ENCODE results near the gene MCOLN1. TPM values are rescaled to one million over a fixed set of nuclear protein-coding genes. Genes with fewer than 3 reads are reported as not detected.
"Not testable (repeated sequence)": the region's sequence is repeated elsewhere in the genome, so short reads cannot be mapped to it uniquely, and the experiment has no call there.

The MCOLN1 gene
- polyA plus RNA-seq, 1 of the 3 experiments (the other 2 are of a cell fraction) = 28.4 TPM

- Histone ChIP-seq H3K9ac (peak overlapping the region; percentile 82), H3K4me3 (ENCODE audit: low read depth in 2 of 2, low read length in 1 of 2) (peak overlapping the region; percentile 85 to 94), H3K4me1 (ENCODE audit: control insufficient read depth in 1 of 2, insufficient read depth in 2 of 2, low read depth in 1 of 2, low read length in 1 of 2) (peaks cover 0 to 15% of the 10 kb centered on the region in 2 experiments; a peak in 2 of 4 replicates), H4K20me1 (ENCODE audit: insufficient read depth) (no peaks in the 10 kb centered on the region), H3K27ac (ENCODE audit: low read depth in 2 of 2, low read length in 1 of 2) (peak overlapping the region; percentile 17 to 87; a peak in 2 of 4 replicates), H3K27me3 (ENCODE audit: insufficient read depth) (no peaks in the 10 kb centered on the region), H3K4me2 (peak overlapping the region; percentile 94), H3K36me3 (replicated peaks in 1 of 2; ENCODE audit: control insufficient read depth in 1 of 2, insufficient read depth in 2 of 2, low read length in 1 of 2) (peaks cover 16 to 19% of the 10 kb centered on the region in 2 experiments), H3K79me2 (ENCODE audit: insufficient read depth) (peaks cover 7% of the 10 kb centered on the region), H2AFZ (ENCODE audit: low read depth) (peak overlapping the region; percentile 83; the same call in 1 of the 2 replicates), H3K9me3 (no peaks in the 10 kb centered on the region), H3F3A (replicated peaks; ENCODE audit: insufficient read depth) (no peaks in the 10 kb centered on the region), H3K9me2 (no peaks in the 10 kb centered on the region)
- DNase-seq = no peak
- 53% methylated on average over 16 of the region's 30 CpGs for WGBS (ENCODE audit: low lambda C conversion rate)
- TF ChIP-seq TCF12 (IDR thresholded peaks at IDR 0.05) (no peak), RXRA (IDR thresholded peaks at IDR 0.05; ENCODE audit: borderline replicate concordance, low read depth) (no peak), FOXJ3 (CRISPR knock-in tag; IDR thresholded peaks at IDR 0.05) (0 out of 2 replicates have a peak, but pooled peaks have one; percentile 2), MXI1 (IDR thresholded peaks at IDR 0.05; ENCODE audit: low read depth, low read length) (no peak), EZH2phosphoT487 (IDR thresholded peaks at IDR 0.05; ENCODE audit: borderline replicate concordance, low read depth) (no peak), RFX5 (IDR thresholded peaks at IDR 0.05; ENCODE audit: low read length) (no peak)
- ChIA-PET CTCF (interaction anchor here (0.8 to 1.2 kb wide), 3 partner anchors 20 to 42 kb away, joined by 4 to 5 read pairs (median 5); partner anchors contain the start of gene ZNF358), POLR2A (interaction anchor here (0.9 to 2.4 kb wide), 2 partner anchors 13 to 42 kb away, joined by 3 to 7 read pairs; partner anchors contain the start of gene MCOLN1)
Measured at GRCh38 chr19:7535998-7536695, 13.7 kb downstream of the MCOLN1 start.

- H3K9me3 ChIP-seq; H3K79me2 ChIP-seq (ENCODE audit: insufficient read depth); H3K4me3 ChIP-seq (ENCODE audit: low read depth in 2 of 2, low read length in 1 of 2); H3F3A ChIP-seq (replicated peaks; ENCODE audit: insufficient read depth); H3K4me2 ChIP-seq; H3K9ac ChIP-seq; H3K9me2 ChIP-seq; DNase-seq; H3K4me1 ChIP-seq (ENCODE audit: control insufficient read depth in 1 of 2, insufficient read depth in 2 of 2, low read depth in 1 of 2, low read length in 1 of 2); H4K20me1 ChIP-seq (ENCODE audit: insufficient read depth); H3K27me3 ChIP-seq (ENCODE audit: insufficient read depth); POLR2A ChIA-PET; H3K27ac ChIP-seq (ENCODE audit: low read depth in 2 of 2, low read length in 1 of 2); H2AFZ ChIP-seq (ENCODE audit: low read depth): not testable (repeated sequence)
- WGBS (ENCODE audit: low lambda C conversion rate) = 96% methylated on average over 5 of the region's 5 CpGs
- H3K36me3 ChIP-seq (replicated peaks in 1 of 2; ENCODE audit: control insufficient read depth in 1 of 2, insufficient read depth in 2 of 2, low read length in 1 of 2) = peaks cover 21 to 40% of the 10 kb centered on the region in 2 experiments
- CTCF ChIA-PET = interaction anchor here (1.2 kb wide), 1 partner anchor 142 kb away, joined by 3 read pairs; the partner anchor contains the start of gene TRAPPC5
Measured at GRCh38 chr19:7538990-7539389, 16.6 kb downstream of the MCOLN1 start.

GRCh38 chr19:7539827-7540425, 17.5 kb downstream of the MCOLN1 start:
- peaks cover 21 to 40% of the 10 kb centered on the region in 2 experiments for H3K36me3 ChIP-seq (replicated peaks in 1 of 2; ENCODE audit: control insufficient read depth in 1 of 2, insufficient read depth in 2 of 2, low read length in 1 of 2)
- no peak overlapping the region for H3K4me2 ChIP-seq
- H3K4me1 ChIP-seq (ENCODE audit: control insufficient read depth in 1 of 2, insufficient read depth in 2 of 2, low read depth in 1 of 2, low read length in 1 of 2) = peaks cover 0 to 7% of the 10 kb centered on the region in 2 experiments; a peak in 2 of 4 replicates
- POLR2A ChIA-PET = no interaction called here
- no peaks in the 10 kb centered on the region for H3F3A ChIP-seq (replicated peaks; ENCODE audit: insufficient read depth)
- no peak overlapping the region for H3K27ac ChIP-seq (ENCODE audit: low read depth in 2 of 2, low read length in 1 of 2)
- H3K79me2 ChIP-seq (ENCODE audit: insufficient read depth) = peaks cover 7% of the 10 kb centered on the region
- 97% methylated on average over 20 of the region's 28 CpGs for WGBS (ENCODE audit: low lambda C conversion rate)
- H3K4me3 ChIP-seq (ENCODE audit: low read depth in 2 of 2, low read length in 1 of 2) = no peak overlapping the region
- H2AFZ ChIP-seq (ENCODE audit: low read depth) = no peak overlapping the region
- H3K27me3 ChIP-seq (ENCODE audit: insufficient read depth) = no peaks in the 10 kb centered on the region
- H3K9me2 ChIP-seq = no peaks in the 10 kb centered on the region
- H4K20me1 ChIP-seq (ENCODE audit: insufficient read depth) = no peaks in the 10 kb centered on the region
- H3K9ac ChIP-seq = no peak overlapping the region
- no peaks in the 10 kb centered on the region for H3K9me3 ChIP-seq
- no peak for DNase-seq
- CTCF ChIA-PET = no interaction called here
- TF ChIP-seq MXI1 (IDR thresholded peaks at IDR 0.05; ENCODE audit: low read depth, low read length) (no peak), TEAD4 (IDR thresholded peaks at IDR 0.05; ENCODE audit: borderline replicate concordance, insufficient read depth) (no peak), USF2 (IDR thresholded peaks at IDR 0.05; ENCODE audit: borderline replicate concordance, low read depth, low read length) (no peak), CHD2 (IDR thresholded peaks at IDR 0.05; ENCODE audit: low read length, partially characterized antibody) (no peak), REST (IDR thresholded peaks at IDR 0.05; ENCODE audit: low read depth, low read length) (no peak), YY1 (IDR thresholded peaks at IDR 0.05; ENCODE audit: low read depth) (no peak), GATA2 (CRISPR knock-in tag; IDR thresholded peaks at IDR 0.05) (no peak), FOSL2 (IDR thresholded peaks at IDR 0.05; ENCODE audit: borderline replicate concordance, low read depth) (no peak), RCOR1 (IDR thresholded peaks at IDR 0.05; ENCODE audit: low read length) (no peak), NRF1 (IDR thresholded peaks at IDR 0.05; ENCODE audit: low read depth, low read length) (no peak), RAD21 (IDR thresholded peaks at IDR 0.05; ENCODE audit: low read length) (no peak), EZH2phosphoT487 (IDR thresholded peaks at IDR 0.05; ENCODE audit: borderline replicate concordance, low read depth) (no peak)

All from SK-N-SH (cell line).